Measurements from ENCODE around the gene PLIN3.
A peak's percentile ranks its signal among the peaks of the same experiment; 100 is the strongest.

PLIN3 gene, protein sequence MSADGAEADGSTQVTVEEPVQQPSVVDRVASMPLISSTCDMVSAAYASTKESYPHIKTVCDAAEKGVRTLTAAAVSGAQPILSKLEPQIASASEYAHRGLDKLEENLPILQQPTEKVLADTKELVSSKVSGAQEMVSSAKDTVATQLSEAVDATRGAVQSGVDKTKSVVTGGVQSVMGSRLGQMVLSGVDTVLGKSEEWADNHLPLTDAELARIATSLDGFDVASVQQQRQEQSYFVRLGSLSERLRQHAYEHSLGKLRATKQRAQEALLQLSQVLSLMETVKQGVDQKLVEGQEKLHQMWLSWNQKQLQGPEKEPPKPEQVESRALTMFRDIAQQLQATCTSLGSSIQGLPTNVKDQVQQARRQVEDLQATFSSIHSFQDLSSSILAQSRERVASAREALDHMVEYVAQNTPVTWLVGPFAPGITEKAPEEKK

DNA sequence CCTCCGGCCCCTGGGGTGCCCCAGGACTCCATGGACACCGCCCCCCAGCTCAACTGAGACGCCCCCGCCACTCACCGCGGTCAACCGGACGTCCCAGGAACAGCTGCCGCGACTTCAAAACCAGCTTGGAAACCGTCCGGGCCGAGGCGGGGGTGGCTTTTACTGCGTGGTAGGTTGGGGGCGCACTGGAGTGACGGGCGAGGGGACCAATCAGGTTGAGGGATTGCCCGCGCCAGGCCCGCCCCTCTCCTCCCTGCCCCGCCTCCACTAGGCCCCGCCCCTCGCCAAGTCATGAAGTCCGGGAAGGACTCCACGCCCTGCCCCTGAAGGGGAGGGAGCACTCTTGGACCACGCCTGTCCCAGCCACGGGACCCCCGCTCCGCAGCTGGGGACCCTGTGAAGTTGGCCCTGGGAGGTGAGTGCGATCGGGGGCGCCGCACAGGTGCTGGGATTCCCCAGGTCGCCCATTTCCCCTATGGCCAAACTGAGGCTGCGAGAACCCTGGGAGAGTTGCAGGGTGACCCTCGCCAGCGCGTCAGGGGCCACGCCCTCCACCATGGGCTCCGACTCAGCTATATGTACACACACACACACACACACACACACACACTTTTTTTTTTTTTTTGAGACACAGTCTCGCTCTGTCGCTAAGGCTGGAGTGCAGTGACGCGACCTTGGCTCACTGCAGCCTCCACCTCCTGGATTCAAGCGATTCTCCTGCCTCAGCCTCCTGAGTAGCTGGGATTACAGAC is at the start of gene PLIN3:
TSS of gene PLIN3 (minus strand) at position 134 of the 752 bp plus-strand sequence. CDS start 6,273 bp downstream, outside the sequence.
- H3K9me3 ChIP-seq (ENCODE audit: control insufficient read depth, insufficient read depth, low read length) = no peaks in the 10 kb centered on the region
- H3K27me3 ChIP-seq (ENCODE audit: control insufficient read depth, insufficient read depth, low read length) = no peaks in the 10 kb centered on the region
- peaks cover 4% of the 10 kb centered on the region for H3K4me1 ChIP-seq (ENCODE audit: control insufficient read depth, insufficient read depth, low read length)
- peak within 1 kb of the TSS; percentile 82 for H3K4me3 ChIP-seq (ENCODE audit: low read depth, low read length)
- H3K9ac ChIP-seq (ENCODE audit: low read depth, low read length) = peak within 1 kb of the TSS; percentile 76
- no peaks in the 10 kb centered on the region for H3K36me3 ChIP-seq (ENCODE audit: control insufficient read depth, insufficient read depth, low read length)

GRCh38 chr19:4916292-4917082 is 49.0 kb upstream of the PLIN3 start:
- Histone ChIP-seq H3K4me3 (ENCODE audit: low read depth, low read length) (no peak overlapping the region), H3K4me1 (ENCODE audit: control insufficient read depth, insufficient read depth, low read length) (no peaks in the 10 kb centered on the region), H3K9ac (ENCODE audit: low read depth, low read length) (no peak overlapping the region), H3K9me3 (ENCODE audit: control insufficient read depth, insufficient read depth, low read length) (no peaks in the 10 kb centered on the region), H3K36me3 (ENCODE audit: control insufficient read depth, insufficient read depth, low read length) (peaks cover 19% of the 10 kb centered on the region), H3K27me3 (ENCODE audit: control insufficient read depth, insufficient read depth, low read length) (no peaks in the 10 kb centered on the region)

GRCh38 chr19:4914736-4915501 is 47.5 kb upstream of the PLIN3 start:
- no peak overlapping the region for H3K9ac ChIP-seq (ENCODE audit: low read depth, low read length)
- H3K9me3 ChIP-seq (ENCODE audit: control insufficient read depth, insufficient read depth, low read length) = no peaks in the 10 kb centered on the region
- peaks cover 12% of the 10 kb centered on the region for H3K36me3 ChIP-seq (ENCODE audit: control insufficient read depth, insufficient read depth, low read length)
- no peaks in the 10 kb centered on the region for H3K27me3 ChIP-seq (ENCODE audit: control insufficient read depth, insufficient read depth, low read length)
- peaks cover 5% of the 10 kb centered on the region for H3K4me1 ChIP-seq (ENCODE audit: control insufficient read depth, insufficient read depth, low read length)
- H3K4me3 ChIP-seq (ENCODE audit: low read depth, low read length) = no peak overlapping the region

DNA sequence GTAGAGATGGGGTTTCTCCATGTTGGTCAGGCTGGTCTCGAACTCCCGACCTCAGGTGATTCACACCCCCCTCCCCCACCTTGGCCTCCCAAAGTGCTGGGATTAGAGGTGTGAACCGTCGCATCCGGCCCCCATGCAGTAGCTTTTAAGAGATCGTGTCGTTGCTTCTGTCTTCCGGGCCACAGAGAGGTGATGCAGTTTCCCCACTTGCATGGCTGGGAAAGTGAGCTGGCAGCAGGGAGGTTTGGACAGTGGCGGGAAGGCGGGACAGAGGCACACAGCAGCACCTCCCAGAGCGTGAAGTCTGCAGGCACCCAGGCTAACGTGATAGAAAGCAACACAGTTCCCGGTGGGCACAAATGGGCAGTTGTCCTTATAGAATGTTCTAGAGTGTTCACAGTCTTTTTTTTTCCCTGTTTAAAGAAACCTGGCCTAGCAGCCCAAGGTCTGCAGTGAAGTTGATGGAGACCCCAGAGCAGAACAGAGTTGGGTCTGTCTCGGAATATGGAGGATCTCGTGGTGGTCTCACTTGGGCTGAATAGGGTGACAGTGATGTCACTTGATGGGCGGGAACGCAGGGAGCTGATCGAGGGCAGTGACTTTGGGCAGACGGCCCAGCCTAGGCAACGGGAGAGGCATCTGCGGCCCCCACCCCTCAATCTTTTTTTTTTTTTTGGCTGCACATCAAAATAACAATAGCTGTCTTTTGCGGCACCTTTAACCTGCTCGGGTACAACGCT is 46.7 kb upstream of the PLIN3 start:
- Histone ChIP-seq H3K9me3 (ENCODE audit: control insufficient read depth, insufficient read depth, low read length) (no peaks in the 10 kb centered on the region), H3K4me3 (ENCODE audit: low read depth, low read length) (no peak overlapping the region), H3K36me3 (ENCODE audit: control insufficient read depth, insufficient read depth, low read length) (peaks cover 12% of the 10 kb centered on the region), H3K4me1 (ENCODE audit: control insufficient read depth, insufficient read depth, low read length) (peaks cover 5% of the 10 kb centered on the region), H3K9ac (ENCODE audit: low read depth, low read length) (no peak overlapping the region), H3K27me3 (ENCODE audit: control insufficient read depth, insufficient read depth, low read length) (no peaks in the 10 kb centered on the region)

- H3K4me1 ChIP-seq (ENCODE audit: control insufficient read depth, insufficient read depth, low read length) = peaks cover 5% of the 10 kb centered on the region
- H3K36me3 ChIP-seq (ENCODE audit: control insufficient read depth, insufficient read depth, low read length) = peaks cover 12% of the 10 kb centered on the region
- H3K9me3 ChIP-seq (ENCODE audit: control insufficient read depth, insufficient read depth, low read length) = no peaks in the 10 kb centered on the region
- H3K9ac ChIP-seq (ENCODE audit: low read depth, low read length) = no peak overlapping the region
- H3K4me3 ChIP-seq (ENCODE audit: low read depth, low read length) = no peak overlapping the region
- no peaks in the 10 kb centered on the region for H3K27me3 ChIP-seq (ENCODE audit: control insufficient read depth, insufficient read depth, low read length)
Observed at GRCh38 chr19:4911786-4912672, 44.6 kb upstream of the PLIN3 start.

DNA sequence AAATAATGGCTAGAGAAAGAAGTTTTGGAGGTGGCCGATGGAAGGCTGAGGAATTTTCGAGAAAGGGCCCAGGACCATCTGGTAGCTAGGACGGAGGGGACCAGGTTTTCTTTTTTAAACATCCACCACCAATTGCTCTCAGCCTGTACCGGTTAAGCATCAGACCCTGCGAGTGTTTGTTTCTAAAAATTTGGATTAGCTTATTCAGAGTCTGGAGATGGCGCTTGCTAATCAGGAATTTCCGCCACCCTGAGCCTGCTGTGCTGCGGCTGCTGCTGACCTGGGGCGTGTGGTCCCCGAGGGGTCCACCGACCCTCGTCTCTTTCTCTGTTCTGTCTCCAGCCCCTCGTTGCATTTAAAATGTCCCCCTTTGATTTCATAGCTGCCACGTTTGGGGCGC is 43.8 kb upstream of the PLIN3 start:
- Histone ChIP-seq H3K9me3 (ENCODE audit: control insufficient read depth, insufficient read depth, low read length) (no peaks in the 10 kb centered on the region), H3K4me3 (ENCODE audit: low read depth, low read length) (peak overlapping the region; percentile 63), H3K36me3 (ENCODE audit: control insufficient read depth, insufficient read depth, low read length) (peaks cover 12% of the 10 kb centered on the region), H3K27me3 (ENCODE audit: control insufficient read depth, insufficient read depth, low read length) (no peaks in the 10 kb centered on the region), H3K9ac (ENCODE audit: low read depth, low read length) (no peak overlapping the region), H3K4me1 (ENCODE audit: control insufficient read depth, insufficient read depth, low read length) (peaks cover 5% of the 10 kb centered on the region)

DNA sequence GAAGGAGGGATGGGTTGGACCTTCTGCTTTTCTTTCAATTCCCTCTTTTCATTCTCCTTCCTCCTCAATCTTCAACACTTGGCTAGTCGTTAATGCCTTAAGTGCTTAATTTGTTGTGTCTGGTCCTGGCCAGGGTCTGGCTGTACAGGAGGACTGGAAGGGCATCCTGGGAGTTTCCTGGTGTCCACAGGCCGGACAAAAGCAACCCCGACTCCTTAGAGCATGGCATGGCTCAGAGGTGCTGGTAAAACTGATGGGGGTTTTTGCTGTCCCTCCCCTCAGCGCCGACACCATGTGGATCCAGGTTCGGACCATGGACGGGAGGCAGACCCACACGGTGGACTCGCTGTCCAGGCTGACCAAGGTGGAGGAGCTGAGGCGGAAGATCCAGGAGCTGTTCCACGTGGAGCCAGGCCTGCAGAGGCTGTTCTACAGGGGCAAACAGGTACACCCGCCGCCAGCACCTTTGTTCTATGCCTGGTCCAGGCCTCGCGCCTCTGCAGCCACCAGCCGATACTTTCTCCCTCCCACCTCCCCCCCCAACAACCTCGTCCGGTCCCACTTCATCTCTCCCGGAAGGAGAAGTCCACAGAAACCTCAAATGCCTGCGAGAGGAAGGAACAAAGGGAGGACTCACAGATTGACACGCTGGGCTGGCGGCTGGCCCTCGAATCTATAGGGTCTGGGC is 43.3 kb upstream of the PLIN3 start:
- Histone ChIP-seq H3K36me3 (ENCODE audit: control insufficient read depth, insufficient read depth, low read length) (peaks cover 12% of the 10 kb centered on the region), H3K27me3 (ENCODE audit: control insufficient read depth, insufficient read depth, low read length) (no peaks in the 10 kb centered on the region), H3K9ac (ENCODE audit: low read depth, low read length) (peak overlapping the region; percentile 26), H3K9me3 (ENCODE audit: control insufficient read depth, insufficient read depth, low read length) (no peaks in the 10 kb centered on the region), H3K4me3 (ENCODE audit: low read depth, low read length) (peak overlapping the region; percentile 63), H3K4me1 (ENCODE audit: control insufficient read depth, insufficient read depth, low read length) (peaks cover 5% of the 10 kb centered on the region)

DNA sequence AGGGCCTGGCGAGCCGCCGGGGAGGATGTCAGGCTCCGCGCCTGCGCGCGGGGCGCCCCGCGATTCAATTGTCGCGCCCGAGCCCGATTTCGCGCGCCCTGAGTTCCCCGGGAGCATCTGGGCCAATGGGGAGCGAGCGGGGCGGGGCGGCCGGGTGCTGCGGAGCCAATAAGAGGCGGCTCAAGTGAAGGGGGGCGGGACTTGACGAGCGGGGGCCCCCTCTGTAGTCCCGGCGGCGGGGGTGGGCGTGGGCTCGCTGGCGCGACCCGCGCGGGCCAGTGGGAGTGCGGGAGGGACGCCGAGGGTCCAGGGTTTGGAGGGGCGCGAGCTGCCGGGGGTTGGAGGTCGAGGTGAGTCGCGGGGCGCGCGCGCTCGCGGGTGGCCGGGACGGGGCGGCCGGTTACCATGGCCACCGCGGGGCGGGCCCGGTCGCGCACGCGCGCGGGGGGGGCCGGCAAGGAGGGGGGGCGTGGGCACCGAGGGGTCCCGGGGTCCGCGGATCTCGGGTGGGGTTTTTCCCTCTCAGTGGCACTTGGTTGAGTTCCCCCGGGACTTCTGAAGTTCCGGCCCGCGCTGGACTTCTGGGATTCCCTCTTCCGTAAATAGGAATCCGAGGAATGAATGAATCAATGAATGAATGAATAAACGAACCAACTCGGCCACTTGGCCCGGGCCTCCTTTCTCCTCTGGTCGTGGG is 42.6 kb upstream of the PLIN3 start:
- peak overlapping the region; percentile 63 for H3K4me3 ChIP-seq (ENCODE audit: low read depth, low read length)
- H3K36me3 ChIP-seq (ENCODE audit: control insufficient read depth, insufficient read depth, low read length) = peaks cover 12% of the 10 kb centered on the region
- H3K9me3 ChIP-seq (ENCODE audit: control insufficient read depth, insufficient read depth, low read length) = no peaks in the 10 kb centered on the region
- no peaks in the 10 kb centered on the region for H3K27me3 ChIP-seq (ENCODE audit: control insufficient read depth, insufficient read depth, low read length)
- H3K9ac ChIP-seq (ENCODE audit: low read depth, low read length) = peak overlapping the region; percentile 26
- peaks cover 5% of the 10 kb centered on the region for H3K4me1 ChIP-seq (ENCODE audit: control insufficient read depth, insufficient read depth, low read length)

DNA sequence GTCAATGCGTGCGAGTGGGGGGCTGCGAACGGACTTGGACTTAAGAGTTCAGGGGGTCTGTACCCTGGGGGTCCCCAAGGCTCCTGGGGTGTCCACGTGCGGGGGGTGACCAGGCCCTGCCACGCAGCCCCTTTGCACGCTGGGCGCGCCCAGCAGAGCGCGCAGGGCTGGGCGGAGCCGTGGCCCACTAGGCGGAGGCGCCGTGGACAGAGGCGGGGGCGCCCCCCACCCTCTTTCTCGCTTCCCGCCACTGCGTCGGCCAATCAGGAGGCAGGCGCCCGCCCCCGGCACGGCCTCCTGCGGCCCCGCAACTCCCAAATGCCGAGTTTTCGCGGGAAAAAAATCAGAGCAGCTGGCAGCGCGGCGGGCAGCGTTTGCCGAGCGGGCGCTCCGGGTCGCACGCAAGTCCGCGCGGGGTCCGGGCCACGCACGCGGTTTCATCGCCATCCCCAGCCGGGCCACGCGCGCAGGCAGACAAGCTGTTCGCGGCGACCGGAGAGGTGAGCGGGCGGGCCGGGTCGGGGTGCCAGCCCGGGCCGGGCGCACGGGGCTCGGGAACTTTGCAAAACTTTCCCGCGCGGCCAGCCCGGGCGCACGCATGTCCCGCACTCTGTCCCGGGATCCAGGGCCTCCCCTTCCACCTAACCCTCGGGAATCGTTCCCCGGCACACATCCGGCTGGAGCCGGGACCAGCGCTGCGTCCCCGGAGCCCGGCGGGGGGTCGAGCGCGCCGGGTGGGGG is 41.9 kb upstream of the PLIN3 start, which contains the start of gene UHRF1:
TSS of gene UHRF1 (plus strand) at position 346 of the 741 bp plus-strand sequence. CDS start 1,385 bp downstream, outside the sequence.
- Histone ChIP-seq H3K4me1 (ENCODE audit: control insufficient read depth, insufficient read depth, low read length) (peaks cover 5% of the 10 kb centered on the region), H3K4me3 (ENCODE audit: low read depth, low read length) (peak within 1 kb of the TSS; percentile 63), H3K9ac (ENCODE audit: low read depth, low read length) (no peak within 1 kb of the TSS), H3K9me3 (ENCODE audit: control insufficient read depth, insufficient read depth, low read length) (no peaks in the 10 kb centered on the region), H3K36me3 (ENCODE audit: control insufficient read depth, insufficient read depth, low read length) (peaks cover 8% of the 10 kb centered on the region), H3K27me3 (ENCODE audit: control insufficient read depth, insufficient read depth, low read length) (no peaks in the 10 kb centered on the region)
